ENCODE data around the gene LDB3. TPM values are rescaled to one million over a fixed set of nuclear protein-coding genes. Genes with fewer than 3 reads are reported as not detected.
"Not testable (repeated sequence)": the region's sequence is repeated elsewhere in the genome, so short reads cannot be mapped to it uniquely, and the experiment has no call there.

LDB3 gene
- total RNA-seq, 1 experiment from 2014 or later = not detected

DNA sequence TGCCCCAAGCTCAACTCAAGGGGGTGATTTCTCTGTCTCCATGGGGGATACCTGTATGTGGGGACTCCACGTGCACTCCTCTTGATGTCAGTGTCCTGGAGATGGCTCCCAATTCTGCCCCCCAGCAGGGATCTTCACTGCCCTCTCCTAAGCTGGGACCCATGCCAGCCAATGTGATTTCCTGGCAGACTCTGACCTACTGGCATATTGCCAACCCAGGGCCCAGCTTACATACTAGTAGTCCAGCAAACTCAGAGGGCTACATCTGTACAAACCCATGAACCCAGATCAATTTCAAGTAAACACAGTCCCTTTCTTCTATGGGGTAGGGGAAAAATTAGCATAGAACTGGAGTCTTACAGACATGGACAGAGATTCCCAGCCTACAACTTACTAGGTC, 61.9 kb downstream of the LDB3 start:
- DNase-seq (ENCODE audit: low spot score) = no peak

DNA sequence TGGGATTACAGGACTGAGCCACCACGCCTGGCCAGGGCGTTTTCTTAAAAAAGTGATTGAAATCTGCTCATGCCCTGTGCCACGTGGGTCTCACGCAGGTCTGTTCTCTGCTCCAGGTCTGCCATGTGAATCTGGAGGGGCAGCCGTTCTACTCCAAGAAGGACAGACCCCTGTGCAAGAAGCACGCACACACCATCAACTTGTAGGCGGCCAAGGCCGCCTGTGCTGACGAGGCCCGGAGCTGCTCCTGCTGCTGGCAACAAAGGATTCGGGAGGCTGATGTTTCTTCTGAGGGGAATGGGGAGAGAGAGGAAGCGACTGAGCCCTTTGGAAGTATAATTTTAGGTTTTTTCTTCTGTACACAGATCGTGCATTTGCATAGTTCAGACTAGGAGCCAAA, 64.5 kb downstream of the LDB3 start:
- no peak for DNase-seq (ENCODE audit: low spot score)

DNA sequence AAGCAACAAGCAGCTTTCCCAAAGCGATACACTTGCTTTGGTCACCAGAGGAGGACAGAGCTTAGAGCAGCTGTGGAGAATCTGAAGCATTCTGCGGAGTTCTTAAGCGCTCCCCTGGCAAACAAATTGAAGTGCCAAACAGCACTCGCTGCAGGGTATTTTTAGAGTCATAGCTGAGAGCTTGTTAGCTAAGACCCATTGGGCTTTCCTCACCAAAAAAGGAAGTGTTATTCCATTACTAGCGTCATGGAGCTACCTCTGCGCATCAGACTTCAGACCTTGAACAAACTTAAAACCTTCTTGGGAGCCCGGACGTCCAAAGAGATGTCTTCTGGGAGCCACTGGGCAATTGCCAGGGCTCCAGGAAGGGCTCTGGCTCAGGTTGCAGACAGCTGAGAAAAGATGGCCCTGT, 65.0 kb downstream of the LDB3 start:
- no peak for DNase-seq (ENCODE audit: low spot score)

DNA sequence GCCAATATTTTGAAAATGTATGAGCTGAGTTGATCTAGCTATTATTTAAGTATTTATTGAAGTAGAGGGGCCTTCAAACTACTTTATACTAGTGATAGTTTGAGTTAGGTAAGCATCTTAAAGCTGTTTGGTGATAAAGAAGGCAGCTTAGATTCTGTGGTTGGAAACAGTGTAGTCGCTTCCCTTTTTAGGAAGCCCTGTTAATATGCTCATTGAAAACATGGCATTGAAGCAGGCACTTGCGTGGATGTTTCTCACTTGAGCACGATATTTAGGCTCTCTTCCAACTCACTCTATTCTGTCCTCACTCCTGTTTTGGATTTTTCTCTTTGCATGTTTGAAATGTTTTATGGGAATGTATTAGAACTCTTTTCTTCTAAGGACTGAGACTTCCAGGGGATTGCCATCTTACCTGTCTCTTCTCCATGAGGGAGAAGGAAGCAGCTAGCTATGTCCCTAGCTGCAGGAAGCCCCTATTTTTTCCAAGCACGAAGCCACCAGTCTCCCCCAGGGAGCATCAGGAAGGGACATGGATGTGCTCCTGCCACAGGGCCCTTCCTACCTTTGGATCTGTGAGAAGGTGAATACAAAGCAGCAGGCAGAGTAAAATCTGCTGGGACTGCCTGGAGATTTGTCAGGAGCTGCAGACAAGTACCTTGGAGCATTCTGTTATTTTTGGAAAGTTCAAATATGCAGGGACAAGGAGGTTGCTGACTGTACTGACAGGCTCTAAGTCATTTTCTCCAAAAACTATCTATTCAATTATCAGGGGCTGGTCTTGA, 66.1 kb downstream of the LDB3 start:
- no peak for DNase-seq (ENCODE audit: low spot score)

DNA sequence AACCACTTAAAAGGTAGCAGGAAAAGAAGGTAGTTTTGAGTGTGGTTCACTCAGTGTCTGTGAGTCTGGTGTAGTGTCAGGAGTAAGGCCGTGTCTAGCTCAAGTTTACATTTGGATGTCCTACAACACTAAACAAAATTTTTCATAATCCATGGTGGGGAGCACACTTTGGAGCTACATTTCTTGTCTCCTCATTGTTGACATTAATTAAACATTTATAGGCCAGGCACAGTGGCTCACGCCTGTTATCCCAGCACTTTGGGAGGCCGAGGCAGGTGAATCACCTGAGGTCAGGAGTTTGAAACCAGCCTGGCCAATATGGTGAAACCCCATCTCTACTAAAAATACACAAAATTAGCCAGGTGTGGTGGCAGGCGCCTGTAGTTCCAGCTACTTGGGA, 67.0 kb downstream of the LDB3 start:
- DNase-seq (ENCODE audit: low spot score) = not testable (repeated sequence)

DNA sequence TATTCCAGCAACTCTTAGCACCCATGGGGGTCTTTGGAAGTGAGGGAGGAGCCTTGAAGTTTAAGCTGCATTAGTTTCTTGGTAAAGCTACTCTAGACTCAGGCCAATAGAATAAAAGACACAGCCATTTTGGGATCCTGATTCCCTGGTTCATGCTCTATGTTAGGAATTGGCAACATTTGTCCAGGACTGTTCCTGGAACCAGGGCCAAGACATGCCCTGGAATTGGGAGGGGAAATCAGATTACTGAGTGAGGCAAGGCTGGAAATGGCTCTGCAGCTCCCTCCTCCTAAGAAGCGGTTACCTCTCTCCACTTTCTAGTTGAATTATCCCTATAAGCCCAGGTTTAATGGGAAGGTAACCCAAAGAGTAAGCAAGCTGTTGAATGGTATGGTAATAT, 73.9 kb downstream of the LDB3 start:
- no peak for DNase-seq (ENCODE audit: low spot score)

DNA sequence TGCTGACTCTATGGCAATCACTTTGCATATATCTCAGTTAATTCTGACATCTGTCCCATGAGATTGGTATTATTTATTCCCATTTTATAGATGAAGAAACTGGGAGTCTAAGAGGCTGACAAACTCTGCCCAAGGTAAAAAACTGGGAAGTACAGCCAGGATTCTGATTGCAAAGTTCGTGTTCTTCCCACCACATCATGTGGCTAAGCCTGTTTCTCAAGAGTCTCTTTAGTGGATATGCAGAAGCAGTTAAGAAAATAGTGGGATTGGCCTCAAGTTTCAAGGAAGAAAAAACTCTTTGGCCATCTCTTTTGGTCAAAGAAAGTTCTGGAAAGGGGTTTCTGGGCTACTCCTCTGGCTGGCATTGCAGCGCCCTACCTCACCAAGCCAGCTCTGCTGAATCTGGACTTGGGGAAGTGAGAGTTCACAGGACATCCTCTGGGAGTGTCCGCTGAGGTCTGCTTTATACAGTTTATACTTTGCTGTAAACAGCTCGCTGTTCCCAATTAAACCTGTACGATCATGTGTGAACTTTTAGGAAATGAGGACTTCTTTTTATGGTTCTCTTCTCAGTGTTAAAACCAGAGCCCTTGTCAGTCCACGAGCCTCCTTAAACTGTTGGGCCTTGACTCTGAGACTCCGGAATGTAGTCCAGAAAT, 75.9 kb downstream of the LDB3 start:
- no peak for DNase-seq (ENCODE audit: low spot score)

DNA sequence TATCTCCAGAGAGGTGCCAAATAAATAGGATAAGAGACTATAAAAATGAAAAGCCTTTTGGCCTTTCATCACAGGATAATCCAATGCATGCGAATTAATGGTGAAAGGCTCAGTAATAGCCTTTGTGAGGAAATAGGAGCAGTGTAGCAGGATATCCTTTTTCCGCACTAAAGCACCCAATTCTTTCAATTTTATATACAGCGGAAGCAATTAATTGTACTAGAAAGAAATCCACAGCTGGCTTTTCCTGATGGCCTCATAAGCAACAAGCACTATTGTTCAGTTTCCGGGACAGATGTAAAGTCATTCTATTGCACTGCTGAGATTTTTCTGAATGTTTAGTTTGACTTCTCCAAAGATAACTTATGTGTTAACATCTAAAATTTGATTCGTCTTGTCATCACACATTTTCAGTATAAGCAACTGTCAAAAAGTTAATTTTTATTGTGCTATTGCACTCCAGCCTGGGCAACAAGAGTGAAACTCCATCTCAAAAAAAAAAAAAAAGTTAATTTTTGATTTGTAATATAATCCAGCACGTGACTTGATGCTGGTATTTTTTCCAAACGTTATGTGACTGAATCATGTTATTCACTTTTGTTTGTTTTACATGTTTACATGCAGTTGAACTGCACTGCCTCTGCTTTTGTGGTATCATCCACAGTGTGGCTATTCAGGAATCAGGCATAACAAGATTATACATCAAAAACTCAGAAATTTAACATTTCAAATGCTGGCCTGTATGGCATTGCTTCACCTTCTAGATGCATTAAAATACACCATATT, 79.7 kb downstream of the LDB3 start:
- no peak for DNase-seq (ENCODE audit: low spot score)

DNA sequence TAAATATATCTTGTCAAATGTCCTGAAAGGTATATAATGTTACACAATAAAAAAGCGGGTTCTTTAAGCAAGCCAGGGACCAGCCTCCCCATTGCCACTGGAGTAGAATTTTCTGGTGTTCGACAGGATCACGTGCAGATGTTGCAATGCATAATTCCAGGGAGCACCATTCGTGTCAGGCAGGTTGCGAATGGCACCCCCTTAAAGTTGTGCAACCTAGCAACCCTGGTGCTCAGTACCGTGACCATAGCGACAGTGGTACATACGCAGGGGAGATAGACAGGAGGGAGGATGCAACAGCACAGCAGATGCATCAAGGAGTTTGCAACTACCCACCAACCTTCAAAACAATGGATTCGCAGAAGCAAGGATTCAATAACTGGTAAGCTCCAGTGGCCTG, 81.5 kb downstream of the LDB3 start:
- DNase-seq (ENCODE audit: low spot score) = no peak

DNA sequence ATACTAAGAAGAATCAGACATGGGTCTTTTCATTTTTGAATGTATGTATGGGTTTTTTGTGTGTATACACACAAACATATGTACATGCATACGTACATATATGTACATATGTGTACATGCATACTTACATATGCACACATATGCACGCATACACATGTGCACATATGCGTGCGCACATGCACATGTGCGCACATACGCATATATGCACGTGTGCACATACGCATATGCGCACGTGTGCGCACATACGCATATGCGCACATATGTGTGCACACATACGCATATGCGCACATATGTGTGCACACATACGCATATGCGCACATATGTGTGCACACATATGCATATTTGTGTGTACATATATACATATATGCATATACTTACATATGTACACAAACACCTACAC, 83.2 kb downstream of the LDB3 start:
- no peak for DNase-seq (ENCODE audit: low spot score)

DNA sequence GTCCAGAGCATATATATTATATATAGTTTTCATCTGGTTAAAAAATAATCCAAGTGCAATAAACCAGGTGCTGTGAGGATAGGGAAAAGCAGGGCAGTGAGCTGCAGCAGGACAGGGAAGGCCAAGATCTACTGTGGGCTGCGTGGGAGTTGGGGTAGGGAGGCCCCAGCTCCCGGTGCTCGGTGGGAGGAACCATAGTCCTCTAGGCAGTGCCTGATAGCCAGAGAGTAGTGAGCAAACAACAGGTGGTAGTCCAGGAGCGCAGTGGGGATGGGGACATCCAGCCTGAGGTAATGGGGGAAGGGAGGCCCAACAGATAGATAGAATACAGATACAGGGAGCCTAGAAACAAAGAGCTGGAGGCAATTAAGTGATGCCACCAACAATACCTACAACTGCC, 84.0 kb downstream of the LDB3 start:
- no peak for DNase-seq (ENCODE audit: low spot score)

DNA sequence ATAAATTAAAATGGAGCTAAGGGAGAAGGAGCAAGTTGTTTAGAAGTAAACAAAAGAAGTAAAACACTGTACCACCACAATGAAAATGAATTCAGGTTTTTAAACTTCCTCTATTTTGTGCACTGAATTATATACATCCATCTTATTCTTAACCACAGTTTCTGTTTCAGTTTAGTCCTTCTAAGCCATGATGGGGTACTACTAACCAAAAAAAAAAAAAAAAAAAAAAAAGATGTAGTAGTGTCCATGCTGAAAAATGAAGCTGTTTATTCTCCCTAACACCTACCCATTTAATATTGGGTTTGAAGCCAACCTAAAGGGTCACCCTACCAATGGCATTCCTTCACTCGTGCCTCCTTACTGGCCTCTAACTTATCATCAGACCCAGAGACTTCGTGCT, 84.7 kb downstream of the LDB3 start:
- DNase-seq (ENCODE audit: low spot score) = no peak

DNA sequence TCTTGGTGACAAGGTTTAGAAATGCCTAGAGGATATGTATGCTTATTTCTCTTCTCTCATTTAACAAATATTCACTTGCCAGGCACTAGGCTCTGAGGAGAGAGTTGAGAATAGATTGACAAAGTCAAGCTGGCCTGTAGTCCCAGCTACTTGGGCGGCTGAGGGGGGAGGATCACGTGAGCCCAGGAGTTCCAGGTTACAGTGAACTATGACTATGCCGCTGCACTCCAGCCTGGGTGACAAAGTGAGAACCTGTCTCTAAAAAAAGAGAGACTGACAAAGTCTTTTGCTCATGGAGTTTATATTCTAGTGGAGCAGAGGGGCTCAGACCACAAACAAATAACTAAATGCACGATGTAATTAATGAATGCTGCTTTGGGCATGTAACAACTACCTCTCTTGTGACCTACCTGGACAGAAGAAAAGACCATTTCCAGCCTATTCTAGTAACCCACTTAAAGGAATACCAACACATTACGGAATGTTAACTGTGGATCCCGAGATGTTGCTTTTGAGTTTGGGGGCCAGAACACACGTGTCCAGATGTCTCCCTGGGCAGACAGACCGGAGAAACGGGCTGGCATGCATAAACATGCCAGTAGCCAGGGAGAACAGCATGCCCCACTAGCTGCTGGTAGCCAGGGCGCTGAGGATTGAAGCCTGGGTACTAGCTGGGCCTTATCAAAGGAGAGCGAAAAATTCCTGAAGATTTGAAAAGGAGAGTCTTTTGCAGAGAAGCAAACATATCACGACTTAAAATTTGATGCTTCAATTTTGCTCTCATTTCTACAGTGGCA, 85.5 kb downstream of the LDB3 start:
- DNase-seq (ENCODE audit: low spot score) = no peak

DNA sequence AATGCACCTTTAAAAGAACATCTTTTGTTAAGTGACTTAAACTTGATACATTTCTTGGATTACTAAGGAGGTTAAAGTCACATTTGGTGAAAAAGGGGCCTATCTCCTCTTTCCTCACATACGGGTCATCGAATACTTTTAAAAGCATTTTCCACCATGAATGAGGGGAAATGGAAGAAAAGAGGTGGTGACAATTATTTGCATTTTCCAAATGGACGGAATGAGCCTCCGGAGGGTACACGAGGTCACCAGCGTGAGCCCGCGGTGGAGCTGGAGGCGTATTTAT, 87.1 kb downstream of the LDB3 start:
- no peak for DNase-seq (ENCODE audit: low spot score)

DNA sequence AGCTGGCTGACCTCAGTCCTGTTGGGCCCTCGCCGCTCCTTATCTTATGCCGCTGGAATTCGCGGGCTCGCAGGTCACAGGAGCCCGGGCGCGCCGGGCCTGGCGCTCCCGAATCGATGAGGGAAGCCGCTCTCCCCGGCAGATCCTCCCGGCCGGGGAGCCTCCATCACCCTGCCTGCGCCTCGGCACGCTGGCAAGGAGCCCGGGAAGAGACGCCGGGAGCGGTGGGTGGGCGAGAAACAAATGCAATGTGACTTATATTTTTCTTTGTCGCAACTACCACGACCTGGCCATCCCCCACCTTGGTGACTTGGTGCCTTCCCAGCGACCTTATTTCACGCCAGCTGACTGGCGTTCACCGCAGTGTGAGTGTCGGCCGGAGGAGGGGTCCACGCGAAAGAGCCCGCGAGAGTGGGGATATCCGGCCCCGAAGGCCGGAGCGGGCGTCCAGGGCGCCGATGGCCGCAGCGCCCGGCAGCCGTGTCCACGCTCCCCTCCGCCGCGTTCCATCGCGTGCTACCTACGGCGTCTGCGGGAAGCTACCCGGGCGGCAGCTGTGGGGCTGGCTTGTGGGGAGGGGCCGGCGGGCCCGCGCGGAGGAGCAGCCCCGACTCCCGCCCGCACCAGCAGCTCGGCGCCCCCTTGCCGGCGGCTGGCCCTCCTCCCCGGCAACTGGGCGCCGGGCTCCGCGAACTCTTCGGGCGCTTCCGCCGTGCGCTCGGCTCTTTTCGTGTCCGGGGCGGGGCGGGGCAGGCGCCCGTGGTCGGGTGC, 87.6 kb downstream of the LDB3 start:
- DNase-seq (ENCODE audit: low spot score) = peak; percentile 79

DNA sequence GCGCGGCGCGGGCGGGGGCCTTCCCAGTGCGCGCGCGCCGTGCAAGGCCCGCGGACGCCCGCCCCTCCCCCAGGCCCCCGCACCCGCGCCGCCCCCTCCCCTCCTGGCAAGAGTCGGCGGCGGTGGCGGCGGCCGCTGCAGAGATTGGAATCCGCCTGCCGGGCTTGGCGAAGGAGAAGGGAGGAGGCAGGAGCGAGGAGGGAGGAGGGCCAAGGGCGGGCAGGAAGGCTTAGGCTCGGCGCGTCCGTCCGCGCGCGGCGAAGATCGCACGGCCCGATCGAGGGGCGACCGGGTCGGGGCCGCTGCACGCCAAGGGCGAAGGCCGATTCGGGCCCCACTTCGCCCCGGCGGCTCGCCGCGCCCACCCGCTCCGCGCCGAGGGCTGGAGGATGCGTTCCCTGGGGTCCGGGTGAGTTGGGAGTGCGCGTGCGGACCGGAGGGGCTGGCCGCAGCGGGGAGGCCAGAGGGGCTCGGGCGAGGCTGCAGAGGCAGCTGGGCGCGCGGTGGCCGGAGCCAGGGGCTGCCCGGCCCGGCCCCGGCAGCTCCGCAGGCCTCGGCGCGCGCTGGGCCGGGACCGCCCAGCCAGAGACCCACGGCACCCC, 88.3 kb downstream of the LDB3 start, which contains the start of gene BMPR1A:
BMPR1A (plus strand) TSS at position 109 of the 602 bp plus-strand sequence. CDS start 119,400 bp downstream, outside the sequence.
- DNase-seq (ENCODE audit: low spot score) = peak; percentile 84

DNA sequence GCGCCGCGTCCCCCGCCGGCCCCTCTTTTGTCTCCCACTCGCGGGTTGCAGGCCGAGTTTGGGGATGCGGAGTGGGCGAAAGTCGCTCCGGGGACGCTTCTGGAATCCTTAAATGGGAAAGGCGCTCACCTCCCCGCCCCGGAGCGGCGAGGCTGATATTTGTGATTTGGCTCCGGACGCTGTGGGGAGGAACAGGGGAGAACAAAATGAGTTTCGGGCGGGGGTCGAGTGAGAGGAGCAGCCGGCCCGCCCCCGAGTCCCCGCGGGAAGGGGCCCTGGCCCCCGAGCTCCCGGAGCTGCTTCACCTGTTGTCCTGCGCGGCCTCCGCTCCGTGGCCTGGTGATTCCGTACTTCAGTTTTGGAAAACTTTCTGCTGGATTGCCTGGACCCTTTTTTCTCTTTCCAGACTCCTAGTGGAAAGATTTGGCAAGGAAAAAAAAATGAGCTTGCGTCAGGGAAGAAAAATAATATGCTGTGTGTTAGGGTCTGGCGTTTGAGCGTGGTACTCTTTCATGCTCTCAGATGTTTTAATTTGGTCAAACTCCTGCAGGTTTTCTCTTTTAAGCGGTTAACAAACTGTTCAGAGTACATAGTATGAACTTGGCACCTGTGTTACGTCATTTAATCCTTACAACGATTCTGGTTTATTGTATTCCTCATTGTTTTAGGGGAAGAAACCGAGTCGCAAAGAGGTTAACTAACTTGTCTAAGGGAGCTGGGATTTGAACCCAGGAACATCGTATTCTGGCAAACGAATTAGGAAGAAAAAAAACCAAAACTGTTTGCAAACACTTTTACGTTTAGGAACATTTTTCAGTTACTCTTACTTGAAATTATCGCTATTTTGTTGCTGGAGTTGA, 89.0 kb downstream of the LDB3 start:
- DNase-seq (ENCODE audit: low spot score) = peak; percentile 74

DNA sequence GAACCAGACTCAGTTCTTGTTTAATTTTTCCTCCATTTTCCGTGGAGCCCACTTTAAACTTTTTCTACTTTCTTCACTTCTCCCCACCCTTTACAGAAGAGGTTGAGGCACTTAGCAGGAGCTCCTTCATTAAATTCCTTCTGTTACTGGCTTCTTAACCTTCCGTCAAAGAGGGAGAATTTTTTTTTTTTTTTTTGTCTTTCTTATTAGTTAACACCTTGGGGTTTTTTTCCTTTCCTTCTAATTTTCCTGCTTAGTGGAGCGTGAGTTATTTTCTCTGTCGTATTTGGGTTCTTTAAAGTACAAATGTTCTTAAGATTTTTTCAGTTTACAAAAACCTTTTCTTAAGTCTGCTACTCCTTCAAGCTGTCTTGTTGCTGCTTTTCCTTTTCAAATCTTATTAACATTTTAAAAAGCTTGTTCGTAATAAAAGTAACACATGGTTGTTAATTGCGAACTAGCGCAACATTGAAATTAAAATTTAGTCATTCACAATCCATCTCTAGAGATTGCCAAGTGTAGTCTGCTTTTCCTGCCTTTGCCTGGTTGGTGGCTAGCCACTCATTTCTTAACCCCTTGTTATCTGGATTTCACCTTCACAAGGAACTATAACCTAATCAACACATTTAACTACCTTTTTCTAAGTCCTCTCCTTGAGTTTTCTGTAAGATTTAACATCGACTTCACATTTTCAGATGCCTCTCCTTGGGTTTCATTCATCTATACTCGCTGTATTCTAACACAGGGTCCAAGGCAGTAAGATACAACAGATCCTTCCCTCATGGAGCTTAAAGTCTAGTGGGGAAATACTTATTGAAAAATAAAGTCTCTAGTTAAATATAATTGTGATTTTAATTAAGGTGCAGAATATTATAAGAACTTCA, 90.1 kb downstream of the LDB3 start:
- peak; percentile 41 for DNase-seq (ENCODE audit: low spot score)
